GM12878 (cell line): ENCODE data around the gene CRTC2. TPM values are rescaled to one million over a fixed set of nuclear protein-coding genes. Genes with fewer than 3 reads are reported as not detected.

Experiments
- ATAC-seq: fragments of 200-7000 bp; cut with Tn5 transposase; 3 replicates; pipeline ENCODE4 v1.9.1; 2020; ENCODE audit warnings: mild to moderate bottlenecking, moderate library complexity
- BruUV-seq: library from RNA; stranded (reverse); fragments of 400-500 nt; replicated peaks from 2 replicates; lab custom pipeline; 2021; lab: Mats Ljungman, UMichigan
- CTCF ChIA-PET: fragments of 300-600 bp; sonication (Branson Sonifier 250); formaldehyde crosslinking; extraction: SDS; loops from one replicate; lab custom pipeline; 2021; ENCODE audit warnings: inconsistent platforms; lab: Yijun Ruan, JAX
- POLR2A ChIA-PET: fragments of 350-600 bp; formaldehyde crosslinking; extraction: SDS; loops from one replicate; lab custom pipeline; 2021; ENCODE audit warnings: inconsistent platforms; lab: Charles Lee
- RAD21 ChIA-PET: fragments of 300-600 bp; sonication (Branson Sonifier 250); formaldehyde crosslinking; loops from one replicate; lab custom pipeline; 2023; ENCODE audit warnings: antibody characterized with exemption; ENCODE audit not compliant: unreplicated experiment; lab: Charles Lee
- SMC1A ChIA-PET: fragments of 300-600 bp; sonication (Branson Sonifier 250); formaldehyde crosslinking; loops from one replicate; lab custom pipeline; 2023; ENCODE audit not compliant: unreplicated experiment, uncharacterized antibody; lab: Charles Lee
- DNase-seq: peaks from one replicate; pipeline ENCODE4 v3.0.0-alpha.2; 2011; ENCODE audit warnings: low read depth, low spot score
- FAIRE-seq: peaks from 3 replicates; lab custom pipeline; 2011; peaks lifted over from hg19 to GRCh38; lab: Jason Lieb, UNC
- H2AFZ ChIP-seq: 2 replicates; pipeline ENCODE4 v1.6.0; 2011; ENCODE audit warnings: low read depth, low read length, control low read depth; ENCODE audit not compliant: control insufficient read depth
- H3K27ac ChIP-seq: 2 replicates; pipeline ENCODE4 v1.5.1; 2011; ENCODE audit warnings: control low read depth; ENCODE audit not compliant: control insufficient read depth, insufficient read depth
- H3K27me3 ChIP-seq, 2 experiments: replicated peaks in 1 of 2; 2 replicates each; pipeline versions ENCODE4 v1.6.0 to v1.6.1; 2011; ENCODE audit warnings: low read length in 1 of 2; ENCODE audit not compliant: control insufficient read depth in 2 of 2, insufficient read depth in 2 of 2
- H3K36me3 ChIP-seq, 2 experiments: 2 replicates each; pipeline ENCODE4 v1.5.1; 2011; ENCODE audit warnings: low read length in 1 of 2; ENCODE audit not compliant: control insufficient read depth in 2 of 2, insufficient read depth in 2 of 2
- H3K4me1 ChIP-seq: 2 replicates; pipeline ENCODE4 v1.6.1; 2011; ENCODE audit warnings: mild to moderate bottlenecking, low read length, moderate library complexity, mixed read lengths; ENCODE audit not compliant: control insufficient read depth, insufficient read depth
- H3K4me2 ChIP-seq: 2 replicates; pipeline ENCODE4 v1.6.0; 2011; ENCODE audit warnings: control low read depth; ENCODE audit not compliant: control insufficient read depth, insufficient read depth
- H3K4me3 ChIP-seq: fragments of 200-600 bp; sonication (generic); 2 replicates; pipeline ENCODE4 v1.5.1; 2016
- H3K79me2 ChIP-seq: 2 replicates; pipeline ENCODE4 v1.6.0; 2011; ENCODE audit warnings: low read length; ENCODE audit not compliant: control insufficient read depth, insufficient read depth
- H3K9ac ChIP-seq: 2 replicates; pipeline ENCODE4 v1.8.0; 2011; ENCODE audit warnings: low read length, control low read depth, mixed read lengths; ENCODE audit not compliant: control insufficient read depth, insufficient read depth
- H3K9me3 ChIP-seq: replicated peaks from 3 replicates; pipeline ENCODE4 v1.5.1; 2011; ENCODE audit warnings: mild to moderate bottlenecking, low read length; ENCODE audit not compliant: control insufficient read depth, insufficient read depth
- H4K20me1 ChIP-seq: 2 replicates; pipeline ENCODE4 v1.6.0; 2011; ENCODE audit not compliant: control insufficient read depth, insufficient read depth
- ATF7 ChIP-seq: fragments of 450-650 bp; IDR thresholded peaks from 2 replicates; pipeline ENCODE4 v1.6.1; 2016; ENCODE audit warnings: low read depth, mild to moderate bottlenecking
- EP300 ChIP-seq, 2 experiments: fragments of 150-350 bp in 1 of 2; IDR thresholded peaks; 2 replicates each; pipeline ENCODE4 v1.6.1; 2011 to 2012; ENCODE audit warnings: low read depth in 2 of 2, low read length in 2 of 2, borderline replicate concordance in 1 of 2, improper control_type of control experiment in 1 of 2, inconsistent platforms in 1 of 2; ENCODE audit not compliant: control insufficient read depth in 1 of 2
- NKRF ChIP-seq: fragments of 450-650 bp; conservative IDR thresholded peaks from 2 replicates; pipeline ENCODE4 v1.6.1; 2017; ENCODE audit warnings: mild to moderate bottlenecking, moderate library complexity
- POLR2AphosphoS5 ChIP-seq: IDR thresholded peaks from 2 replicates; pipeline ENCODE4 v1.6.1; 2011; ENCODE audit warnings: mild to moderate bottlenecking, low read length, inconsistent platforms
- SUZ12 ChIP-seq: fragments of 200-600 bp; sonication (generic); IDR thresholded peaks from one replicate; pipeline ENCODE4 v1.6.1; 2018; ENCODE audit warnings: antibody characterized with exemption, mild to moderate bottlenecking; ENCODE audit not compliant: unreplicated experiment
- ZBTB40 ChIP-seq: fragments of 450-650 bp; IDR thresholded peaks from 2 replicates; pipeline ENCODE4 v1.6.1; 2016; ENCODE audit warnings: mild to moderate bottlenecking, moderate library complexity, borderline replicate concordance
- WGBS: methylation state at CpG from one replicate; pipeline ENCODE4 v1.1.6; 2016; ENCODE audit warnings: low lambda C conversion rate; ENCODE audit not compliant: insufficient replicate concordance, insufficient coverage; ENCODE audit errors: missing lambda C conversion rate; 5-methylcytosine and 5-hydroxymethylcytosine counted together
- in situ Hi-C: fragments of 300-500 bp; cut with MboI; formaldehyde crosslinking; loops from 9 replicates; pipeline ENCODE4 v1.14.3; 2018; ENCODE audit warnings: mixed read lengths
- intact Hi-C: fragments of 100-400 bp; cut with micrococcal nuclease; formaldehyde crosslinking; loops from one replicate; pipeline ENCODE4 v1.14.2; 2022; ENCODE audit not compliant: unreplicated experiment
- polyA plus RNA-seq, 11 experiments: library from polyadenylated mRNA; depleted of rRNA in 4 of 11; unstranded in 6 of 11; stranded (reverse) in 5 of 11; fragments of >200 nt; fragmentation: Nextera tagmentation in 4 of 11; fragmentation: Illumina TruSeq in 1 of 11; extraction: Ambion mirVana in 4 of 11; extraction: Trizol in 1 of 11; gene quantifications; 1 replicate in 1 of 11; 2 replicates in 10 of 11; pipeline versions ENCODE4 v1.2.1 to v1.2.3, GENCODE V29; 2011 to 2016; ENCODE audit warnings: inconsistent platforms in 2 of 11, missing spikeins in 2 of 11, low read depth in 1 of 11
- total RNA-seq, 4 experiments: library from RNA; depleted of rRNA in 3 of 4; stranded (reverse); fragments of >200 nt in 3 of 4; fragmentation: Illumina TruSeq in 1 of 4; extraction: Trizol in 1 of 4; gene quantifications; 2 replicates each; pipeline versions ENCODE4 v1.2.1 to v1.2.3, GENCODE V29; 2013 to 2021

The CRTC2 gene
- total and polyA plus RNA-seq, 10 of the 15 experiments (the other 5 are each of a cell fraction or from before 2014, with no cell fraction given) = 5.1 to 57.9 (median 32.7) TPM

GRCh38 chr1:153968000-153968363 is 9.6 kb upstream of the CRTC2 start:
- DNase-seq = no peak
- POLR2A ChIA-PET = interaction anchor here (0.6 to 10.0 kb wide), 11 partner anchors 9 to 369 kb away, joined by 3 to 132 read pairs (median 6); partner anchors contain the start of genes CRTC2, DENND4B, GATAD2B and JTB
- Histone ChIP-seq H3K4me2 (peak overlapping the region; percentile 91), H3K27me3 (no peaks in the 10 kb centered on the region), H3K4me3 (peak overlapping the region; percentile 92), H3K9ac (peak overlapping the region; percentile 94), H3K27ac (peak overlapping the region; percentile 91), H3K36me3 (0 out of 4 replicates have a peak, but pooled peaks cover 0 to under 1% of the 10 kb centered on the region in 2 experiments), H3K79me2 (peaks cover 36% of the 10 kb centered on the region), H4K20me1 (no peaks in the 10 kb centered on the region), H3K9me3 (no peaks in the 10 kb centered on the region), H3K4me1 (peaks cover 19% of the 10 kb centered on the region), H2AFZ (peak overlapping the region; percentile 90)
- RAD21 ChIA-PET = interaction anchor here (0.8 to 6.4 kb wide), 11 partner anchors 9 to 208 kb away, joined by 3 to 42 read pairs (median 4); partner anchors contain the start of genes CRTC2, DENND4B, JTB and RAB13
- WGBS = 0% methylated on average over 8 of the region's 8 CpGs
- in situ Hi-C loops = no loop called here
- no peak for ATAC-seq
- TSS peak; percentile 64 for BruUV-seq
- SMC1A ChIA-PET = interaction anchor here (0.9 to 7.7 kb wide), 14 partner anchors 9 to 292 kb away, joined by 3 to 82 read pairs (median 8); partner anchors contain the start of genes CRTC2, DENND4B, GATAD2B and JTB
- TF ChIP-seq EP300 (IDR thresholded peaks at IDR 0.05; ENCODE audit: borderline replicate concordance in 1 of 2, control insufficient read depth in 1 of 2, low read depth in 2 of 2, low read length in 2 of 2) = 0 out of 4 replicates have a peak, but pooled peaks of 1 of the 2 experiments have one; percentile 10
- TF ChIP-seq SUZ12 = no peak
- peak; percentile 45 for TF ChIP-seq NKRF
- no peak for TF ChIP-seq ATF7
- TF ChIP-seq ZBTB40 = no peak
- TF ChIP-seq POLR2AphosphoS5 = no peak
- CTCF ChIA-PET = interaction anchor here (0.5 to 7.1 kb wide), 12 partner anchors 9 to 395 kb away, joined by 3 to 64 read pairs (median 14); partner anchors contain the start of genes DENND4B, GATAD2B, JTB and RAB13
- FAIRE-seq = no peak
- intact Hi-C loops = loop anchor here (1.0 to 5.0 kb wide), 3 partner anchors 23 to 161 kb away; no protein-coding TSS in a partner anchor
